ENCODE measurements around the gene GPR63.

The GPR63 gene

DNA sequence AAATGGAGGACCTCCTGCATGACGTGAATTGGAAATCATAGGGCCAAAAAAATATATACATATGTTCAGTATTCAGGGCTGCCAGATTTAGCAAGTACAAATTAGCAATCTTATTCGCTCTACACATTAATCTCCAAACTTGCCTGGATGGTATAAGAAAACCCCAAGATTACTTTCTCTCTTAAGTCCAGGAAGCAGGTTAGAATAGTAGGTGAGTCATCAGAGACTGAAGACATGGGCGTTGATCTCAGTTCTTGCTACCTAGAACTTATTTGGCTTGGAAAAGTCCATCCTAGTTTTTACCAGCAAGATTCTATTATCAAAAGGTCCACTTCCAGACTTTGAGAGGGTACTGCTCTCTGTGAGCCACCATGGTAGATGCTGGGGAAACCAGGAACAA, 47.4 kb downstream of the GPR63 start:
- no peak for DNase-seq (ENCODE audit: low read depth)
- H3K4me3 ChIP-seq (ENCODE audit: low read depth, low read length) = no peak overlapping the region
- TF ChIP-seq MYC (IDR thresholded peaks at IDR 0.05; ENCODE audit: low read depth, low read length) = no peak
- TF ChIP-seq, protein P1, sequence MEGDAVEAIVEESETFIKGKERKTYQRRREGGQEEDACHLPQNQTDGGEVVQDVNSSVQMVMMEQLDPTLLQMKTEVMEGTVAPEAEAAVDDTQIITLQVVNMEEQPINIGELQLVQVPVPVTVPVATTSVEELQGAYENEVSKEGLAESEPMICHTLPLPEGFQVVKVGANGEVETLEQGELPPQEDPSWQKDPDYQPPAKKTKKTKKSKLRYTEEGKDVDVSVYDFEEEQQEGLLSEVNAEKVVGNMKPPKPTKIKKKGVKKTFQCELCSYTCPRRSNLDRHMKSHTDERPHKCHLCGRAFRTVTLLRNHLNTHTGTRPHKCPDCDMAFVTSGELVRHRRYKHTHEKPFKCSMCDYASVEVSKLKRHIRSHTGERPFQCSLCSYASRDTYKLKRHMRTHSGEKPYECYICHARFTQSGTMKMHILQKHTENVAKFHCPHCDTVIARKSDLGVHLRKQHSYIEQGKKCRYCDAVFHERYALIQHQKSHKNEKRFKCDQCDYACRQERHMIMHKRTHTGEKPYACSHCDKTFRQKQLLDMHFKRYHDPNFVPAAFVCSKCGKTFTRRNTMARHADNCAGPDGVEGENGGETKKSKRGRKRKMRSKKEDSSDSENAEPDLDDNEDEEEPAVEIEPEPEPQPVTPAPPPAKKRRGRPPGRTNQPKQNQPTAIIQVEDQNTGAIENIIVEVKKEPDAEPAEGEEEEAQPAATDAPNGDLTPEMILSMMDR (IDR thresholded peaks at IDR 0.05; ENCODE audit: low read depth, low read length) = no peak
- TF ChIP-seq, protein P2, sequence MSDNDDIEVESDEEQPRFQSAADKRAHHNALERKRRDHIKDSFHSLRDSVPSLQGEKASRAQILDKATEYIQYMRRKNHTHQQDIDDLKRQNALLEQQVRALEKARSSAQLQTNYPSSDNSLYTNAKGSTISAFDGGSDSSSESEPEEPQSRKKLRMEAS (IDR thresholded peaks at IDR 0.05; ENCODE audit: low read depth, low read length) = no peak
- no peak for TF ChIP-seq POLR2A (IDR thresholded peaks at IDR 0.05; ENCODE audit: extremely low read depth, insufficient read length)

DNA sequence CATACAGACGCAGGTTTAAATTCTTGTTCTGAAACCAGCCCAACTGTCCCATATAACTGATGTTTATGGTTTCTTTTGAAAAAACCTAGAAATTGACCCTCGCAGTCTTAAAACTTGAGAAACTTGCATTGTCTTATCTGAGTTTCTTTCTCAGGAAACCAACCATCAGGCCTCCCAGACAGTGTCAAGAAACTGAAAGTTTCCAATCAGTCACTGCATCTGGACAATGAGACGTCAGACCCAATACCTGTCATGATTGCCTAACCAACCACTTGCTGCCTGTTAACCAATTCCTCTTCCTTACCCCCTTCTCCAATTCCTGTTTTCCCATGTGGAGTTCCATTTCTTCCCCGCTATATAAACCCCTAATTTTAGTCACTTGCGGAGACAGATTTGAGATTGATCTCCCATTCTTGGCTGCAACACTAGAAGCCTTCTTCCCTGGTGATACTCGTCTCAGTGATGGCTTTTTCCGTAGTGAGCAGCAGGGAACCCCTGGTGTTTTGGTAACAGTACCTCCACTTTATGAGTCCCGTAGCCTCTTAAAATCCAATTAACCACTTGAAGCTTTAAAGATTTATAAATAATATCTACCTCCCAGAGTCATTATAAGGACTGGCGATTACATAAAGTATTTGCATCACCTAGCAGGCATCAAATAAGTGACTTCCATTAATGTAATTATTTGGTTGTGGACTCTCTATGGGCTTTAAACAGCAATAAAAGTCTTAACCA, 49.3 kb downstream of the GPR63 start:
- DNase-seq (ENCODE audit: low read depth) = no peak
- TF ChIP-seq MYC (IDR thresholded peaks at IDR 0.05; ENCODE audit: low read depth, low read length) (no peak), POLR2A (IDR thresholded peaks at IDR 0.05; ENCODE audit: extremely low read depth, insufficient read length) (no peak)
- TF ChIP-seq, protein P2 (IDR thresholded peaks at IDR 0.05; ENCODE audit: low read depth, low read length) = no peak
- H3K4me3 ChIP-seq (ENCODE audit: low read depth, low read length) = no peak overlapping the region

DNA sequence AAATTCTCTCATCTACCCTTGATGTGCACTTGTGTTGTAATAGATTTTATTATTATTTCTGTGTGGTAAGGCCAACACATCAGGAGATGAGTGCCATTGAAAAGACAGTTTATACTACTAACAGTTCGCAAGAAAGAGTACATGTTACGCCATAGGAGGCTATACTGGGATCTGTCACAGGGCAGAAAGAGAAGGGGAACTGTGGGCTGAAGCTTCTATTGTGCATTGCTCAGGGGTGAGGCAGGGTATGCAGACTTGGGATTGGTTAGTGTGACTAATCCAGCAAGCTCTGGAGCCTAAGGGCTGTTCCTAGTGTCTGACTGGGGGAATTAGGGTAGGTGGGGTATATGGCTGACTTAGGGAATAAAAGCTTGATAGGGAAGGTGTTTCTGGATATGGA, 50.9 kb downstream of the GPR63 start:
- TF ChIP-seq POLR2A (IDR thresholded peaks at IDR 0.05; ENCODE audit: extremely low read depth, insufficient read length) (no peak), MYC (IDR thresholded peaks at IDR 0.05; ENCODE audit: low read depth, low read length) (no peak)
- TF ChIP-seq, protein P2 (IDR thresholded peaks at IDR 0.05; ENCODE audit: low read depth, low read length) = no peak
- TF ChIP-seq, protein P1 (IDR thresholded peaks at IDR 0.05; ENCODE audit: low read depth, low read length) = no peak
- no peak overlapping the region for H3K4me3 ChIP-seq (ENCODE audit: low read depth, low read length)
- DNase-seq (ENCODE audit: low read depth) = peak; percentile 30

DNA sequence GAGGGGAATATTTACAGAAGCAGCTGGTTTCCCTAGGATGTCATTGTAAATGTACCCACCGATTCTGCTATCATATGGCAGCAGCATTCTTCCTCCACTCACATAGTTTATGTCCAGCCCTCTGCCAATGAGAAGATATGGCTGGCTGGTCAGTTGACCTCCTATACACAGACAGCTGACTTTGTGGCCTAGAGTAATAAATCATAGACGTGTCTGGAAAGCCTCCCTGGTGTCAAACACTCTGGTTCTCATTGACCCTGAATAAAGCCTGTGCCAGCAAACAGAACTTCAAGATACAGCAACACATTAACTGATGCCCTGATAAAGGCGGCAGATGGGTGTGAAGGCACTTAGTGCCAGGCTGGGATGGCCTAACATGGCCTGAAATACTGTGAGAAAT, 52.6 kb downstream of the GPR63 start:
- TF ChIP-seq POLR2A (IDR thresholded peaks at IDR 0.05; ENCODE audit: extremely low read depth, insufficient read length) (no peak), MYC (IDR thresholded peaks at IDR 0.05; ENCODE audit: low read depth, low read length) (no peak)
- TF ChIP-seq, protein P2 (IDR thresholded peaks at IDR 0.05; ENCODE audit: low read depth, low read length) = no peak
- TF ChIP-seq, protein P1 (IDR thresholded peaks at IDR 0.05; ENCODE audit: low read depth, low read length) = no peak
- no peak overlapping the region for H3K4me3 ChIP-seq (ENCODE audit: low read depth, low read length)
- DNase-seq (ENCODE audit: low read depth) = no peak

DNA sequence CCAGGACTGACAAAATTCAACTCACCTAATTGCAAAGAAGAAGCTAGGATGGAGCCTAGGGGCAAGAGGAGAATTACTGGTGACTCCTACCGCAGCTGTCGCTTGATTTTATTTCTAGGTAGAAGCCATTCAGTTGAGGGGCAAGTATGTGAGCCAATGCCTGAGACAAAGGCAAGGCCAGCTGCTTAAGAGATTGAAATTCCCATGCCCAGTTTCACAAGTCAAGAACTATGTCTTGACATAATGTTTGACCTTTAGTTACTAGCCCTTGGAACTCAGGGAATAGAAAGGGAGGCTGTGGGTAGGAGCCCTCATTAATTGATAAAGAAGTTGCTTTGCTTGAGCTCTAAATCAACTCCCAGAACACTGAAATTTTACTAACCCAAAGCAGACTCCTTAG, 54.0 kb downstream of the GPR63 start:
- no peak for DNase-seq (ENCODE audit: low read depth)
- no peak for TF ChIP-seq POLR2A (IDR thresholded peaks at IDR 0.05; ENCODE audit: extremely low read depth, insufficient read length)
- TF ChIP-seq, protein P2 (IDR thresholded peaks at IDR 0.05; ENCODE audit: low read depth, low read length) = no peak
- TF ChIP-seq MYC (IDR thresholded peaks at IDR 0.05; ENCODE audit: low read depth, low read length) = no peak
- TF ChIP-seq, protein P1 (IDR thresholded peaks at IDR 0.05; ENCODE audit: low read depth, low read length) = no peak
- H3K4me3 ChIP-seq (ENCODE audit: low read depth, low read length) = no peak overlapping the region

DNA sequence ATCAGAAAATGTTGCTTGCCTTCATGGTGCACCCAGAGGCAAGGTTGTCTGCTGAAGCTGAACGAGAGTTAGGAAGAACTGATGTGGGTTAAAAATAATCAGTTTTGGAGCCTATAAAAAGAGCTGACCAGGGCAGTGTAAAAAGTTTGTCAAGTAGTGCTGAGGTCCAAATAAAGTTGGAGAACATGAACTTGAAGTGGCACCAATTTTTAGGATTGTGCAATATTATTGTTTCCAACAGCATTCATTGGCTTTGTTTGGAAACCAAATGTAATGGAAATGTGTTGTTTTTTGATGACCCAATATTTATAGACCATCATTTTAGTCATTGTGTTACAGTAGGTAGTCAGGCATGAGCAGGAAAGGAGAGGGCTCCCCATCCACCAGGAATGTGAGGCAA, 55.7 kb downstream of the GPR63 start:
- H3K4me3 ChIP-seq (ENCODE audit: low read depth, low read length) = no peak overlapping the region
- no peak for DNase-seq (ENCODE audit: low read depth)
- TF ChIP-seq, protein P1 (IDR thresholded peaks at IDR 0.05; ENCODE audit: low read depth, low read length) = no peak
- TF ChIP-seq, protein P2 (IDR thresholded peaks at IDR 0.05; ENCODE audit: low read depth, low read length) = no peak
- TF ChIP-seq POLR2A (IDR thresholded peaks at IDR 0.05; ENCODE audit: extremely low read depth, insufficient read length) = no peak
- no peak for TF ChIP-seq MYC (IDR thresholded peaks at IDR 0.05; ENCODE audit: low read depth, low read length)

Measured in NB4 (cell line).